ENCODE data around the gene SLC5A10.

Gene SLC5A10

DNA sequence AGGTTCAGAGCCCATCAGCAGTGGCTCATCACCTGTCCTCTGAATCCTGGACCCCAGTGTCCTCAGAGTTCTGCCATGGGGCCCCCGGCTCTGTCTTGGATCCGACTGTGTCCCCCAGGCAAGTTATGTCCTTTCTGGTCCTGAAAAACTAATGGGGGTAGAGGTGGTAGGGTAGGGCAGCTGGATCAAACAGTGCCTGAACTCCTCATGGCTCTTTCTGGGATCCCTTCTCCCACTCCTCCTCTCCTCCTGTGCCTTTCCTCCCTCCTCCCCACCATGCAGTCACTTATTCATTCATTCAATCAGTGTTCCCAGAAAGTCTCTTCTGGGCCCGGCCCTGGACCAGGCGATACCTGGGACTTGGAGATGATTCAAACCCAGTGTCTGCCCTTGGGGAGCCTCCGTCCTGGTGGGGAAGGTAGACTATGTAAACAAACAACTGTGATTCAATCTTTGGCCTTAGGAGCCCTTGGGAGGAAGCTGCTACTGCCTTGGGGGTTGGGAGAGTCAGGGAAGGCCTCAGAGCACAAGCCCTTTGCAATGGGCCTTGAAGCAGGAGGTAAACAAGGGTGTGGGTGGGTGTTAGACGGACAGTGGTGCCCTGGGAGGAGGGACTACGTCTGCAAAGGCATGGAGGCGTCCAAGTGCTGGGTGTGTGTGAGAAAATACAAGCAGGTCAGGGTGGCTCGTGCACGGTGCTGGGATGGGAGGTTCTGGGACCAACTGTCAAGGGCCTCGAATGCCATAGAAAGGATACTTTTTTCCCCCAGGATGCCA, 59.0 kb downstream of the SLC5A10 start:
- Histone ChIP-seq H3K27me3 (ENCODE audit: insufficient read depth, low read depth) (no peaks in the 10 kb centered on the region), H3K79me2 (ENCODE audit: insufficient read depth, low read depth) (no peaks in the 10 kb centered on the region), H3K4me3 (IDR thresholded peaks at IDR 0.05; ENCODE audit: insufficient read depth, low read depth, low read length) (no peak overlapping the region), H3K36me3 (ENCODE audit: insufficient read depth) (no peaks in the 10 kb centered on the region), H4K20me1 (ENCODE audit: insufficient read depth) (no peaks in the 10 kb centered on the region), H3K4me1 (ENCODE audit: low read depth, poor library complexity, severe bottlenecking) (no peaks in the 10 kb centered on the region), H3K4me2 (no peak overlapping the region), H3K9ac (no peak overlapping the region), H2AFZ (ENCODE audit: low read depth) (no peak overlapping the region), H3K27ac (no peak overlapping the region)
- TF ChIP-seq, protein P1, sequence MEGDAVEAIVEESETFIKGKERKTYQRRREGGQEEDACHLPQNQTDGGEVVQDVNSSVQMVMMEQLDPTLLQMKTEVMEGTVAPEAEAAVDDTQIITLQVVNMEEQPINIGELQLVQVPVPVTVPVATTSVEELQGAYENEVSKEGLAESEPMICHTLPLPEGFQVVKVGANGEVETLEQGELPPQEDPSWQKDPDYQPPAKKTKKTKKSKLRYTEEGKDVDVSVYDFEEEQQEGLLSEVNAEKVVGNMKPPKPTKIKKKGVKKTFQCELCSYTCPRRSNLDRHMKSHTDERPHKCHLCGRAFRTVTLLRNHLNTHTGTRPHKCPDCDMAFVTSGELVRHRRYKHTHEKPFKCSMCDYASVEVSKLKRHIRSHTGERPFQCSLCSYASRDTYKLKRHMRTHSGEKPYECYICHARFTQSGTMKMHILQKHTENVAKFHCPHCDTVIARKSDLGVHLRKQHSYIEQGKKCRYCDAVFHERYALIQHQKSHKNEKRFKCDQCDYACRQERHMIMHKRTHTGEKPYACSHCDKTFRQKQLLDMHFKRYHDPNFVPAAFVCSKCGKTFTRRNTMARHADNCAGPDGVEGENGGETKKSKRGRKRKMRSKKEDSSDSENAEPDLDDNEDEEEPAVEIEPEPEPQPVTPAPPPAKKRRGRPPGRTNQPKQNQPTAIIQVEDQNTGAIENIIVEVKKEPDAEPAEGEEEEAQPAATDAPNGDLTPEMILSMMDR (conservative IDR thresholded peaks at IDR 0.05; ENCODE audit: low read depth, low read length) = no peak

DNA sequence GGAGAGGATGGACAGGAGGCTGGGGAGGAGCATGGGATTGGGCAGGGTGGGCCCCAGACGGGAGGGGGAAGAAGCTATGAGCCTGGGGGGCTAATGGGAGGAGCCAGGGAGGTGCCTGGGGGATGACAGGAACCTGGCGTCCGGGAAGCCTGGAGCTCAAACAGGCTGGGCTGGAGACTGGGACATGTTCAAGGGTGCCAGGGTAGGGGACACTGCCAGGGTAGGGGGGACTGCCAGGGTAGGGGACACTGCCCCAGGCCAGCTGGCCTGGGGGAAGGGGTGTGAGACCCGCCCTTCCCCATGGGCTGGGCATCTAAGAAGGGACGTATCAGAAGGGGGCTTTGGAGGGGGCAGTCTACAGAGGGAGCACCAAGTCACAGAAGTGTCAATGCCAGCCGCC, 59.6 kb downstream of the SLC5A10 start:
- Histone ChIP-seq H3K4me2 (no peak overlapping the region), H3K36me3 (ENCODE audit: insufficient read depth) (no peaks in the 10 kb centered on the region), H2AFZ (ENCODE audit: low read depth) (no peak overlapping the region)

GRCh38 chr17:19012171-19013080, 60.5 kb downstream of the SLC5A10 start:
- H3K4me2 ChIP-seq = no peak overlapping the region
- H3K4me1 ChIP-seq (ENCODE audit: low read depth, poor library complexity, severe bottlenecking) = no peaks in the 10 kb centered on the region
- H3K79me2 ChIP-seq (ENCODE audit: insufficient read depth, low read depth) = no peaks in the 10 kb centered on the region
- H3K9ac ChIP-seq = no peak overlapping the region
- H3K4me3 ChIP-seq (IDR thresholded peaks at IDR 0.05; ENCODE audit: insufficient read depth, low read depth, low read length) = no peak overlapping the region
- no peak overlapping the region for H2AFZ ChIP-seq (ENCODE audit: low read depth)
- no peaks in the 10 kb centered on the region for H3K27me3 ChIP-seq (ENCODE audit: insufficient read depth, low read depth)
- no peaks in the 10 kb centered on the region for H3K36me3 ChIP-seq (ENCODE audit: insufficient read depth)
- H3K27ac ChIP-seq = no peak overlapping the region
- no peaks in the 10 kb centered on the region for H4K20me1 ChIP-seq (ENCODE audit: insufficient read depth)
- TF ChIP-seq, protein P1 (conservative IDR thresholded peaks at IDR 0.05; ENCODE audit: low read depth, low read length) = no peak

More for the DNA sequence above, 59.6 kb downstream of the SLC5A10 start:
- Histone ChIP-seq H3K27me3 (ENCODE audit: insufficient read depth, low read depth) (no peaks in the 10 kb centered on the region), H3K9ac (no peak overlapping the region), H3K27ac (no peak overlapping the region), H3K4me3 (IDR thresholded peaks at IDR 0.05; ENCODE audit: insufficient read depth, low read depth, low read length) (no peak overlapping the region), H3K4me1 (ENCODE audit: low read depth, poor library complexity, severe bottlenecking) (no peaks in the 10 kb centered on the region), H4K20me1 (ENCODE audit: insufficient read depth) (no peaks in the 10 kb centered on the region), H3K79me2 (ENCODE audit: insufficient read depth, low read depth) (no peaks in the 10 kb centered on the region)
- TF ChIP-seq, protein P1 (conservative IDR thresholded peaks at IDR 0.05; ENCODE audit: low read depth, low read length) = no peak

DNA sequence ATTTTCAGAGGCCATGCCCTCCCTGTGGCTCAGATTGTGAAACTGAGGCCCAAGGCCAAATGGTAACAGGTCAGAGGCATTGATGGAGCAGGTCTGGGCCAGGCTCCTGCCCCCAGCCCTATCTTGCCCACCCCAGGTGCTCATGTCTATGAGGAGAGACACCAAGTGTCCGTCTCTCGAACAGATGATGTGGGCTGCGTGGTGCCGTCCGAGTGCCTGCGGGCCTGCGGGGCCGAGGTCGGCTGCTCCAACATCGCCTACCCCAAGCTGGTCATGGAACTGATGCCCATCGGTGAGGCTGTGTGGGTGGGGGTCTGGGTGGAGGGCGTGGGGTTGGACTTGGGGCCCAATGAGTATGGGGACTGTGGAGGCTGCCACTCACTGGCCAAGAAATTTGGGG, 61.3 kb downstream of the SLC5A10 start:
- H3K27ac ChIP-seq = no peak overlapping the region
- TF ChIP-seq, protein P1 (conservative IDR thresholded peaks at IDR 0.05; ENCODE audit: low read depth, low read length) = no peak

More for the DNA sequence above, 61.3 kb downstream of the SLC5A10 start:
- H3K4me2 ChIP-seq = no peak overlapping the region
- no peaks in the 10 kb centered on the region for H3K27me3 ChIP-seq (ENCODE audit: insufficient read depth, low read depth)
- H3K36me3 ChIP-seq (ENCODE audit: insufficient read depth) = no peaks in the 10 kb centered on the region
- H2AFZ ChIP-seq (ENCODE audit: low read depth) = no peak overlapping the region
- H3K4me3 ChIP-seq (IDR thresholded peaks at IDR 0.05; ENCODE audit: insufficient read depth, low read depth, low read length) = no peak overlapping the region
- H3K4me1 ChIP-seq (ENCODE audit: low read depth, poor library complexity, severe bottlenecking) = no peaks in the 10 kb centered on the region
- no peaks in the 10 kb centered on the region for H4K20me1 ChIP-seq (ENCODE audit: insufficient read depth)
- no peaks in the 10 kb centered on the region for H3K79me2 ChIP-seq (ENCODE audit: insufficient read depth, low read depth)
- no peak overlapping the region for H3K9ac ChIP-seq

Measured in KMS-11 (cell line).